ENCODE measurements around the gene USP12.

Gene USP12

DNA sequence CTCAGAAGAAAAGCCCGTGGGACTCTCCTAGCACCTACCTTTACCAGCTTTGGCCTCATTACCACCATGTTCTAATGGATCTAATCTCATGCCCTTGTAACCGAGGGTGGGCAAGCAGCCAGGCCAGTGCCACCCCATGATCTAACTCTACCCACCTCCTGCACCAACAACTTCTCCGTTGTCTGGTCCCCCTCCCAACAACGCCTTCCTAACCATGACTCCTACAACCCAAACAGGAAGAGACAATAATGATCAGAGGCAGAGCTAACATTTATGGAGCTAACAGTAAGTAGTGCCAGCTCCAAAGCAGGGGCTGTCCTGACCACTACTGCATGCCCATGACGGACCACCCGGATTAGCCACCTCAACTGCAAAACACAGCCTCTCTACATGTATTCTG, 3.5 kb downstream of the USP12 start:
- DNase-seq (ENCODE audit: low read depth) = no peak
- peak overlapping the region; percentile 39 for H3K4me3 ChIP-seq (ENCODE audit: low read depth, low read length)
- TF ChIP-seq, protein P1, sequence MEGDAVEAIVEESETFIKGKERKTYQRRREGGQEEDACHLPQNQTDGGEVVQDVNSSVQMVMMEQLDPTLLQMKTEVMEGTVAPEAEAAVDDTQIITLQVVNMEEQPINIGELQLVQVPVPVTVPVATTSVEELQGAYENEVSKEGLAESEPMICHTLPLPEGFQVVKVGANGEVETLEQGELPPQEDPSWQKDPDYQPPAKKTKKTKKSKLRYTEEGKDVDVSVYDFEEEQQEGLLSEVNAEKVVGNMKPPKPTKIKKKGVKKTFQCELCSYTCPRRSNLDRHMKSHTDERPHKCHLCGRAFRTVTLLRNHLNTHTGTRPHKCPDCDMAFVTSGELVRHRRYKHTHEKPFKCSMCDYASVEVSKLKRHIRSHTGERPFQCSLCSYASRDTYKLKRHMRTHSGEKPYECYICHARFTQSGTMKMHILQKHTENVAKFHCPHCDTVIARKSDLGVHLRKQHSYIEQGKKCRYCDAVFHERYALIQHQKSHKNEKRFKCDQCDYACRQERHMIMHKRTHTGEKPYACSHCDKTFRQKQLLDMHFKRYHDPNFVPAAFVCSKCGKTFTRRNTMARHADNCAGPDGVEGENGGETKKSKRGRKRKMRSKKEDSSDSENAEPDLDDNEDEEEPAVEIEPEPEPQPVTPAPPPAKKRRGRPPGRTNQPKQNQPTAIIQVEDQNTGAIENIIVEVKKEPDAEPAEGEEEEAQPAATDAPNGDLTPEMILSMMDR (IDR thresholded peaks at IDR 0.05; ENCODE audit: low read depth, low read length, missing control alignments) = no peak

DNA sequence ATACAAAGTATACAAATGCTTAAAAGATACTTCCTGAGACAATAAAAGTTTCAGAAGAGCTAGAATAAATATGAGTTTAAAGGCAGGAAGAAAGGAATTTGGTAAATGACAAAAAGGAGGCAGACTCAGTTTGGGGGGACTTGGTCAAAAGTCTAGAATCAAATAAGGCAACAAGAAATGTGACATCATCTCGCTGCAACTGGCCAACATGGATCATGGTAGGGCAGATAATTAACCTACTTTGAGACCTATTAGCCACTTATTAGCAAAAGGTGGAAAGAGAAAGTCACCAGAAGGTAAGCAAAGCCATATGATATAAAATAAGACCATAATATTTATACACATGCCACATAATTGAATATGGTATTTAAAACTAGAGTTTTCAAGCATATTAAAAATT, 5.3 kb downstream of the USP12 start:
- no peak overlapping the region for H3K4me3 ChIP-seq (ENCODE audit: low read depth, low read length)
- DNase-seq (ENCODE audit: low read depth) = no peak
- TF ChIP-seq, protein P1 (IDR thresholded peaks at IDR 0.05; ENCODE audit: low read depth, low read length, missing control alignments) = no peak

DNA sequence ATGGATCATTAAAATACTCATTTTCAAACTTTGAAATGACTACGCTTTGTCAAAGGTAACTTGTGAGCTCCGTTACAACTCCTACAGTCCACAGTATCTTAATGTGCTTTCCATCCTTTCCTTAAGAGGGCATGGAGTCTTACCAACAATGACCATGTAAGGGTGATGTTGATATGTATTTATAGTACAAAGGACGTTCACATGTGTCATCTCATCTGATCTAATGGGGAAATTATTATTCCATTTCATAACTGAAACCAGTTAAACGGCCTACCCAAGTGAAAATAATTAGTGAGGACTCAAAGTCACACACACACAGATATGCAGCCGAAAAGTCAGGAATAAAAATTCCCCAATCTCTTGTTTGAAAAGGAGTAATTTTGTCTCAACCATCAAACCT, 9.6 kb downstream of the USP12 start:
- DNase-seq (ENCODE audit: low read depth) = no peak
- TF ChIP-seq, protein P1 (IDR thresholded peaks at IDR 0.05; ENCODE audit: low read depth, low read length, missing control alignments) = no peak
- peak overlapping the region; percentile 33; the same call in 1 of the 2 replicates for H3K4me3 ChIP-seq (ENCODE audit: low read depth, low read length)

DNA sequence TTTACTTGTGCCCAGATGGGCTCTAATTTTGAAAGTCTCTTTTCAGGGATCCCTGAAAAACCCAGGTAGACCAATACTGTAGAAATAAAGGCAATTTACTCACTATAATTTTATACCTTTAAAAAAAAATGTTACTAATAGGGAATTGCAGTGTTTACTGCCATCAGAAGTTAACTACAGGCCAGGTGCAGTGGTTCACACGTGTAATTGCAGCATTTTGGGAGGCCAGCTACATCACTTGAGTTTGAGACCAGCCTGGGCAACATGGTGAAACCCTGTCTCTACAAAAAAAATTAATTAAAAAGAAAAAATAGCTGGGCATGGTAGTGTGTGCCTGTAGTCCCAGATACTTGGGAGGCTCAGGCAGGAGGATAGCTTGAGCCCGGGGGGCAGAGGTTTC, 10.2 kb downstream of the USP12 start:
- no peak for DNase-seq (ENCODE audit: low read depth)
- TF ChIP-seq, protein P1 (IDR thresholded peaks at IDR 0.05; ENCODE audit: low read depth, low read length, missing control alignments) = peak; percentile 28
- no peak overlapping the region for H3K4me3 ChIP-seq (ENCODE audit: low read depth, low read length)

DNA sequence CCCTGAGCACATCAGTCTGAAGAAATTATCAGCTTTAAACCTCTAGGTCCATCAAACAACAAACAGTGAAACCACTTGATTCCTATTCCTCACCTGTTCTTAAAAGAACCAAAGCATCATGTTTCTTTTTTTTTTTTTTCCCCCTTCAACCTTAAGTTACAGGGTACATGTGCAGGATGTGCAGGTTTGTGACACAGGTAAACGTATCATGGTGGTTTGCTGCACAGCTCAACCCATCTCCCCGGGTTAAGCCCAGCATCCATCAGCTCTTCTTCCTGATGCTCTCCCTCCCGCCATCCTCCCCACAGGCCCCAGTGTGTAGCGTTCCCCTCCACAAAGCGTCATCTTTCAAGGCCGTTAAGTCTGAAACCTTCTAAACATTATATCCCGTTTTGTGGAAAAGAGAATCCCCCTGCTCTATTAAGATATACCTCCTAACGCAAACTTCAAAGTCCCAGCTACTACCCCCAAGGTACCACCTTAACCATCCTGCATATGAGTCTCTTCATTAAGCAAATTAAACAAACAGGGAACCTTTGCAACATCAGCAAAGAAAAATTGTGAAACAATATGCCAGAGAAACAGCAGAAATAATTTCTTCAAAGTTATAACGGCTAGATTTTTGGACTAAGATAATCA, 10.8 kb downstream of the USP12 start:
- peak overlapping the region; percentile 2; the same call in 1 of the 2 replicates for H3K4me3 ChIP-seq (ENCODE audit: low read depth, low read length)
- TF ChIP-seq, protein P1 (IDR thresholded peaks at IDR 0.05; ENCODE audit: low read depth, low read length, missing control alignments) = no peak
- no peak for DNase-seq (ENCODE audit: low read depth)

DNA sequence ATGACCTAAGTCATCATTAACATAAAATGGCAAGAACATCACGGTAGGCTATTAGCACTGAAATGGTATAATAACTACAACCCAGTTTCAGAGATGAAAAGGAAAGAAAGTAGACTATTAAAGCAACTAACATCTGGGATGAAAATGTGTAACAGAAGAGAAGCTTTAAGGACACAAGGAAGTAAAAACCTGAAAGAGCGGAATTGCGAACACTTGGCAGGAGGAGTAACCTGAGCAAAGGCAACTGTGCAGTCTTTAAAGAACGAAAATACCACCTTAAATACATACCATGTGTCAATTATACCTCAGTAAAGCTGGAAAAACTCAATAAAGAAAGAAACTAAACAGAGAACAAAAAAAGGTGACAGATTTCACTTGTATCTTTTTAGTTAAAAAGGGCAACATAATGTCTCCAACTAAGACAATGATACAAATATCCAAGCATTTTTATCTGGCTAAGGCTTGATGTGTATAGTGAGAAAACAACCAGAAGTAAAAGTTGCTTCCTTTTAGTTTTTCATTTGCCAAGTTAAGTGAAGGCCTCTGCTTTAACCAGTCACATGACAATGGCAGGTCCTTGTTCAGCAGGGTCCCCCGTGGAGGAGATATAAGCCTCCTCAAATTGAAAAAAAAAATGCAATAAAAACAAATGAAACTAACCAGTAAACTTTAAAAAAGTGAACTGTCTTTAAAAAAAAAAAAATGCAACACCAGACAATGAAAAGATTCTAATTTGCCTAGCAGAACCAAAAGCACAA, 11.6 kb downstream of the USP12 start:
- no peak for DNase-seq (ENCODE audit: low read depth)
- TF ChIP-seq, protein P1 (IDR thresholded peaks at IDR 0.05; ENCODE audit: low read depth, low read length, missing control alignments) = no peak
- H3K4me3 ChIP-seq (ENCODE audit: low read depth, low read length) = peak overlapping the region; percentile 2; the same call in 1 of the 2 replicates
